Measurements from ENCODE around the gene DDIT4. TPM values are rescaled to one million over a fixed set of nuclear protein-coding genes. Genes with fewer than 3 reads are reported as not detected.
A peak's percentile ranks its signal among the peaks of the same experiment; 100 is the strongest.

Gene DDIT4
- total and polyA plus RNA-seq, 9 of the 15 experiments (the other 6 are each of a cell fraction or from before 2014, with no cell fraction given): 8.2 to 675 (median 159) TPM

DNA sequence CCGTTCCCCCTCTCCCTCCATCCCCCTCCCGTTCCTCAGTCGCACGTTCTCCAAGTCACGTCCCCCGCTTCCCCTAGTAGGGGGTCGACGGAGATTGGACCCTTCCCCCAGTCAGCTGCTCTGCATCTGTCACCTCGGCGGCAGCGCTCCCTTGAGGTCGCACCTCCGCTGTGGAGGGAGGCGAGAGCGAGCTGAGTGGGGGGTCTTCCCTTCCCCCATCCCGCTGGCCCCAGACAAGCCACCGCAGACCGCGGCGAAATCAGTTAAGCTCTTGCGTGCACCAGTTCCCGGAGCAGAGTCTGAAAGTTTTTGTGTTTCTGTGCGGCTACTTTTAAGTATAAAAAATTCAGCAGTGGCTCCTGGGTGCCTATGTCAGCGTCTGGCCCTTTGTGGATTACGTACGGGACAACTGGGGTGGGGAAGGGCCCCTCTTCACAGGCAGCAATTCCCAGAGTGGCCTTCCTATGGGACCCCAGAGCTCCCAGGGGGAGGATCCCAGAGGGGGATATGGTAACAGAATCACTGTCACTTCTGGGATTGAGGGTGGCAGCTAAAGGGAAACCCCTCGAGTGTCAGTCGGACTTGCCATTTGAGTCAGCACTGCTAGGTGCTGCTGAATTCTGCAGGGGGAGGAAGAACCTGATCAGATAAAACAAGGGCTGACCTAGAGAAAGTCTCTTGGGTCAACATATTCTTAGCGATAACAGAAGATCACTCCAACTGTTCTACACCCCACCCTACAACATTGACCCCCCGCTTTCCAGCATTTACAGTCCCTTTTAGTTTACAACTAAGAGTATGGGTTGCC lies 12.5 kb upstream of the DDIT4 start (continued):
- TF ChIP-seq, protein P1, sequence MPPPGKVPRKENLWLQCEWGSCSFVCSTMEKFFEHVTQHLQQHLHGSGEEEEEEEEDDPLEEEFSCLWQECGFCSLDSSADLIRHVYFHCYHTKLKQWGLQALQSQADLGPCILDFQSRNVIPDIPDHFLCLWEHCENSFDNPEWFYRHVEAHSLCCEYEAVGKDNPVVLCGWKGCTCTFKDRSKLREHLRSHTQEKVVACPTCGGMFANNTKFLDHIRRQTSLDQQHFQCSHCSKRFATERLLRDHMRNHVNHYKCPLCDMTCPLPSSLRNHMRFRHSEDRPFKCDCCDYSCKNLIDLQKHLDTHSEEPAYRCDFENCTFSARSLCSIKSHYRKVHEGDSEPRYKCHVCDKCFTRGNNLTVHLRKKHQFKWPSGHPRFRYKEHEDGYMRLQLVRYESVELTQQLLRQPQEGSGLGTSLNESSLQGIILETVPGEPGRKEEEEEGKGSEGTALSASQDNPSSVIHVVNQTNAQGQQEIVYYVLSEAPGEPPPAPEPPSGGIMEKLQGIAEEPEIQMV (tag; conservative IDR thresholded peaks at IDR 0.05; ENCODE audit: low read depth): peak; percentile 65; the same call in 1 of the 2 replicates
- peak; percentile 80 for TF ChIP-seq BRD9 (IDR thresholded peaks at IDR 0.05; ENCODE audit: low read depth, partially characterized antibody)
- no peak for TF ChIP-seq DIDO1 (tag; IDR thresholded peaks at IDR 0.05; ENCODE audit: low read depth)
- TF ChIP-seq ZKSCAN3 (CRISPR knock-in tag; IDR thresholded peaks at IDR 0.05): no peak
- no peak for TF ChIP-seq RUNX1 (IDR thresholded peaks at IDR 0.05; ENCODE audit: low read depth)
- TF ChIP-seq, protein P2, sequence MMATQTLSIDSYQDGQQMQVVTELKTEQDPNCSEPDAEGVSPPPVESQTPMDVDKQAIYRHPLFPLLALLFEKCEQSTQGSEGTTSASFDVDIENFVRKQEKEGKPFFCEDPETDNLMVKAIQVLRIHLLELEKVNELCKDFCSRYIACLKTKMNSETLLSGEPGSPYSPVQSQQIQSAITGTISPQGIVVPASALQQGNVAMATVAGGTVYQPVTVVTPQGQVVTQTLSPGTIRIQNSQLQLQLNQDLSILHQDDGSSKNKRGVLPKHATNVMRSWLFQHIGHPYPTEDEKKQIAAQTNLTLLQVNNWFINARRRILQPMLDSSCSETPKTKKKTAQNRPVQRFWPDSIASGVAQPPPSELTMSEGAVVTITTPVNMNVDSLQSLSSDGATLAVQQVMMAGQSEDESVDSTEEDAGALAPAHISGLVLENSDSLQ (IDR thresholded peaks at IDR 0.05): no peak
- no peak for TF ChIP-seq PCBP2 (IDR thresholded peaks at IDR 0.05; ENCODE audit: low read depth, low read length, poor library complexity, severe bottlenecking)
- peak; percentile 80; the same call in 1 of the 2 replicates for TF ChIP-seq SUPT5H (IDR thresholded peaks at IDR 0.05)
- TF ChIP-seq ZNF77 (CRISPR knock-in tag; IDR thresholded peaks at IDR 0.05): no peak
- 0 out of 2 replicates have a peak, but pooled peaks have one; percentile 16 for TF ChIP-seq ZNF239 (CRISPR knock-in tag; IDR thresholded peaks at IDR 0.05)
- TF ChIP-seq, protein P3, sequence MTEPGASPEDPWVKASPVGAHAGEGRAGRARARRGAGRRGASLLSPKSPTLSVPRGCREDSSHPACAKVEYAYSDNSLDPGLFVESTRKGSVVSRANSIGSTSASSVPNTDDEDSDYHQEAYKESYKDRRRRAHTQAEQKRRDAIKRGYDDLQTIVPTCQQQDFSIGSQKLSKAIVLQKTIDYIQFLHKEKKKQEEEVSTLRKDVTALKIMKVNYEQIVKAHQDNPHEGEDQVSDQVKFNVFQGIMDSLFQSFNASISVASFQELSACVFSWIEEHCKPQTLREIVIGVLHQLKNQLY (CRISPR knock-in tag; conservative IDR thresholded peaks at IDR 0.05): 0 out of 4 replicates have a peak, but pooled peaks of 1 of the 2 experiments have one; percentile 34
- TF ChIP-seq JUN (IDR thresholded peaks at IDR 0.05; ENCODE audit: borderline replicate concordance, low read depth, low read length): peak; percentile 77; the same call in 1 of the 2 replicates
- TF ChIP-seq JUN (CRISPR knock-in tag; IDR thresholded peaks at IDR 0.05; ENCODE audit: borderline replicate concordance): 0 out of 2 replicates have a peak, but pooled peaks have one; percentile 24
- no peak for TF ChIP-seq HMG20A (CRISPR knock-in tag; conservative IDR thresholded peaks at IDR 0.05)
- TF ChIP-seq ZNF507 (tag; conservative IDR thresholded peaks at IDR 0.05): no peak
- peak; percentile 87 for TF ChIP-seq SP1 (CRISPR knock-in tag; IDR thresholded peaks at IDR 0.05)
- TF ChIP-seq STAG1 (CRISPR knock-in tag; IDR thresholded peaks at IDR 0.05; ENCODE audit: borderline replicate concordance): no peak
- TF ChIP-seq, protein P4, sequence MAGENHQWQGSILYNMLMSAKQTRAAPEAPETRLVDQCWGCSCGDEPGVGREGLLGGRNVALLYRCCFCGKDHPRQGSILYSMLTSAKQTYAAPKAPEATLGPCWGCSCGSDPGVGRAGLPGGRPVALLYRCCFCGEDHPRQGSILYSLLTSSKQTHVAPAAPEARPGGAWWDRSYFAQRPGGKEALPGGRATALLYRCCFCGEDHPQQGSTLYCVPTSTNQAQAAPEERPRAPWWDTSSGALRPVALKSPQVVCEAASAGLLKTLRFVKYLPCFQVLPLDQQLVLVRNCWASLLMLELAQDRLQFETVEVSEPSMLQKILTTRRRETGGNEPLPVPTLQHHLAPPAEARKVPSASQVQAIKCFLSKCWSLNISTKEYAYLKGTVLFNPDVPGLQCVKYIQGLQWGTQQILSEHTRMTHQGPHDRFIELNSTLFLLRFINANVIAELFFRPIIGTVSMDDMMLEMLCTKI (IDR thresholded peaks at IDR 0.05; ENCODE audit: partially characterized antibody): no peak
- TF ChIP-seq, protein P5, sequence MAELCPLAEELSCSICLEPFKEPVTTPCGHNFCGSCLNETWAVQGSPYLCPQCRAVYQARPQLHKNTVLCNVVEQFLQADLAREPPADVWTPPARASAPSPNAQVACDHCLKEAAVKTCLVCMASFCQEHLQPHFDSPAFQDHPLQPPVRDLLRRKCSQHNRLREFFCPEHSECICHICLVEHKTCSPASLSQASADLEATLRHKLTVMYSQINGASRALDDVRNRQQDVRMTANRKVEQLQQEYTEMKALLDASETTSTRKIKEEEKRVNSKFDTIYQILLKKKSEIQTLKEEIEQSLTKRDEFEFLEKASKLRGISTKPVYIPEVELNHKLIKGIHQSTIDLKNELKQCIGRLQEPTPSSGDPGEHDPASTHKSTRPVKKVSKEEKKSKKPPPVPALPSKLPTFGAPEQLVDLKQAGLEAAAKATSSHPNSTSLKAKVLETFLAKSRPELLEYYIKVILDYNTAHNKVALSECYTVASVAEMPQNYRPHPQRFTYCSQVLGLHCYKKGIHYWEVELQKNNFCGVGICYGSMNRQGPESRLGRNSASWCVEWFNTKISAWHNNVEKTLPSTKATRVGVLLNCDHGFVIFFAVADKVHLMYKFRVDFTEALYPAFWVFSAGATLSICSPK (IDR thresholded peaks at IDR 0.05; ENCODE audit: borderline replicate concordance): peak; percentile 16; the same call in 1 of the 2 replicates
- peak; percentile 80 for TF ChIP-seq CTBP1 (IDR thresholded peaks at IDR 0.05; ENCODE audit: borderline replicate concordance)
- peak; percentile 64; the same call in 1 of the 2 replicates for TF ChIP-seq CBX1 (IDR thresholded peaks at IDR 0.05; ENCODE audit: low read depth)
- peak; percentile 69 for TF ChIP-seq POLR2B (IDR thresholded peaks at IDR 0.05; ENCODE audit: low read depth, partially characterized antibody)
